ENCODE data around the gene ADCY4. TPM values are rescaled to one million over a fixed set of nuclear protein-coding genes. Genes with fewer than 3 reads are reported as not detected.

The ADCY4 gene
- total and polyA plus RNA-seq, 2 of the 13 experiments (the other 11 are each of a cell fraction or from before 2014, with no cell fraction given) = 0.03 TPM; not detected in 1

DNA sequence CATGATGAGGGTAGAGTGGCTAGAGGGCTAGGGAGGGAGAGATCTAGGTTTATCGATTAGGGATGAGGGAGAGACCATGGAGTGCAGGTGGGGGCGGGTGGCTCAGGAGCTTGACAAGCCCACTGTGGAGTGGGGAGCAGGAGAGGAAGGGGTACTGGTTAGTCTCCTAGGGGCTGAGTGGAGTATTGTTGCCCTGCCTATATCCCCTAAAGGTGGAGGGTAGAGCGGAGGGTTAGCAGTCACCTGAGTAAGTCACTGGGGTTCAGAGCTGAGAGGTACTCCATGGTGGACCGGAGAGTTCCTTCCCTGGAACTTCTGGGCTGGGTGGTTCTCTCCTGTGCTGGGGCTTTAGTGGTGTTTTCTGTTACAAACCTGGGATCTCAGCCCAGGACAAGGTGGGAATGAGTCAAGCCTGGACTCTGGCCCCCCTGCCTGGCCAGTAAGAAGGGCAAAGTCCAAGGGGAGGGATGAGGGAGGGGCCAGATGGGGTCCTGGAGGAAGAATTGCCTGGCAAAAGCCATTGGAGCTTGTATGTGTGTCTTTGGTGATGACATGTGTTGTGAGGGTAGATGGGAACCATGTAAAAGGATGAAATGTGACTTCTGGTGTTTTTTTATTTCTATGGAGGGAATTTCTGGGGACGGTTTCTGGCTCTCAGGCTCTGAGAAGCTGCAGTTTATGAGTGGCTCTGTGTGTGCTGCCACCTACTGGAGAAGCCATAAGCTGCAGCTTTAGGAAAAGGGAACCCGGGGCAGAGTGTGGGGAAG lies 27.1 kb downstream of the ADCY4 start, which contains the start of gene CIDEB (continued):
- TF ChIP-seq, protein P1, sequence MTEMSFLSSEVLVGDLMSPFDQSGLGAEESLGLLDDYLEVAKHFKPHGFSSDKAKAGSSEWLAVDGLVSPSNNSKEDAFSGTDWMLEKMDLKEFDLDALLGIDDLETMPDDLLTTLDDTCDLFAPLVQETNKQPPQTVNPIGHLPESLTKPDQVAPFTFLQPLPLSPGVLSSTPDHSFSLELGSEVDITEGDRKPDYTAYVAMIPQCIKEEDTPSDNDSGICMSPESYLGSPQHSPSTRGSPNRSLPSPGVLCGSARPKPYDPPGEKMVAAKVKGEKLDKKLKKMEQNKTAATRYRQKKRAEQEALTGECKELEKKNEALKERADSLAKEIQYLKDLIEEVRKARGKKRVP (CRISPR knock-in tag; IDR thresholded peaks at IDR 0.05) = no peak
- TF ChIP-seq ZNF891 (CRISPR knock-in tag; IDR thresholded peaks at IDR 0.05) (peak; percentile 65; the same call in 1 of the 2 replicates), DNMT1 (CRISPR knock-in tag; IDR thresholded peaks at IDR 0.05) (no peak), ZBTB1 (CRISPR knock-in tag; IDR thresholded peaks at IDR 0.05; ENCODE audit: borderline replicate concordance) (no peak), KDM5B (CRISPR knock-in tag; IDR thresholded peaks at IDR 0.05; ENCODE audit: borderline replicate concordance) (peak; percentile 72), ZNF556 (CRISPR knock-in tag; IDR thresholded peaks at IDR 0.05; ENCODE audit: borderline replicate concordance) (peak; percentile 90), ARID2 (CRISPR knock-in tag; IDR thresholded peaks at IDR 0.05; ENCODE audit: borderline replicate concordance) (0 out of 2 replicates have a peak, but pooled peaks have one; percentile 44), PRPF4 (IDR thresholded peaks at IDR 0.05; ENCODE audit: low read depth, low read length, poor library complexity, severe bottlenecking) (peak; percentile 51), SPEN (CRISPR knock-in tag; IDR thresholded peaks at IDR 0.05; ENCODE audit: low read depth) (peak; percentile 78), ZFP62 (CRISPR knock-in tag; IDR thresholded peaks at IDR 0.05) (no peak), LCORL (IDR thresholded peaks at IDR 0.05) (no peak), LCORL (CRISPR knock-in tag; IDR thresholded peaks at IDR 0.05) (no peak), SP1 (IDR thresholded peaks at IDR 0.05) (no peak), SP1 (CRISPR knock-in tag; IDR thresholded peaks at IDR 0.05) (peak; percentile 85), ZKSCAN1 (IDR thresholded peaks at IDR 0.05; ENCODE audit: low read length) (no peak), ZNF644 (CRISPR knock-in tag; IDR thresholded peaks at IDR 0.05; ENCODE audit: low read depth) (peak; percentile 96), ELF3 (CRISPR knock-in tag; IDR thresholded peaks at IDR 0.05) (peak; percentile 97), KLF13 (CRISPR knock-in tag; IDR thresholded peaks at IDR 0.05) (peak; percentile 68; the same call in 1 of the 2 replicates), ZNF777 (CRISPR knock-in tag; IDR thresholded peaks at IDR 0.05) (0 out of 2 replicates have a peak, but pooled peaks have one; percentile 16), ZNF883 (CRISPR knock-in tag; IDR thresholded peaks at IDR 0.05; ENCODE audit: not compliant biosample characterization) (no peak), ZNF564 (CRISPR knock-in tag; IDR thresholded peaks at IDR 0.05) (no peak), ZNF589 (CRISPR knock-in tag; conservative IDR thresholded peaks at IDR 0.05) (no peak), EEA1 (CRISPR knock-in tag; IDR thresholded peaks at IDR 0.05; ENCODE audit: borderline replicate concordance) (peak; percentile 18; the same call in 1 of the 2 replicates)
- TF ChIP-seq, protein P2, sequence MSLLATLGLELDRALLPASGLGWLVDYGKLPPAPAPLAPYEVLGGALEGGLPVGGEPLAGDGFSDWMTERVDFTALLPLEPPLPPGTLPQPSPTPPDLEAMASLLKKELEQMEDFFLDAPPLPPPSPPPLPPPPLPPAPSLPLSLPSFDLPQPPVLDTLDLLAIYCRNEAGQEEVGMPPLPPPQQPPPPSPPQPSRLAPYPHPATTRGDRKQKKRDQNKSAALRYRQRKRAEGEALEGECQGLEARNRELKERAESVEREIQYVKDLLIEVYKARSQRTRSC (CRISPR knock-in tag; IDR thresholded peaks at IDR 0.05; ENCODE audit: low read depth) = peak; percentile 63
- TF ChIP-seq, protein P3, sequence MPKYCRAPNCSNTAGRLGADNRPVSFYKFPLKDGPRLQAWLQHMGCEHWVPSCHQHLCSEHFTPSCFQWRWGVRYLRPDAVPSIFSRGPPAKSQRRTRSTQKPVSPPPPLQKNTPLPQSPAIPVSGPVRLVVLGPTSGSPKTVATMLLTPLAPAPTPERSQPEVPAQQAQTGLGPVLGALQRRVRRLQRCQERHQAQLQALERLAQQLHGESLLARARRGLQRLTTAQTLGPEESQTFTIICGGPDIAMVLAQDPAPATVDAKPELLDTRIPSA (CRISPR knock-in tag; IDR thresholded peaks at IDR 0.05; ENCODE audit: borderline replicate concordance) = no peak
- TF ChIP-seq, protein P4, sequence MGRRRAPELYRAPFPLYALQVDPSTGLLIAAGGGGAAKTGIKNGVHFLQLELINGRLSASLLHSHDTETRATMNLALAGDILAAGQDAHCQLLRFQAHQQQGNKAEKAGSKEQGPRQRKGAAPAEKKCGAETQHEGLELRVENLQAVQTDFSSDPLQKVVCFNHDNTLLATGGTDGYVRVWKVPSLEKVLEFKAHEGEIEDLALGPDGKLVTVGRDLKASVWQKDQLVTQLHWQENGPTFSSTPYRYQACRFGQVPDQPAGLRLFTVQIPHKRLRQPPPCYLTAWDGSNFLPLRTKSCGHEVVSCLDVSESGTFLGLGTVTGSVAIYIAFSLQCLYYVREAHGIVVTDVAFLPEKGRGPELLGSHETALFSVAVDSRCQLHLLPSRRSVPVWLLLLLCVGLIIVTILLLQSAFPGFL (CRISPR knock-in tag; IDR thresholded peaks at IDR 0.05) = no peak
- TF ChIP-seq, protein P5, sequence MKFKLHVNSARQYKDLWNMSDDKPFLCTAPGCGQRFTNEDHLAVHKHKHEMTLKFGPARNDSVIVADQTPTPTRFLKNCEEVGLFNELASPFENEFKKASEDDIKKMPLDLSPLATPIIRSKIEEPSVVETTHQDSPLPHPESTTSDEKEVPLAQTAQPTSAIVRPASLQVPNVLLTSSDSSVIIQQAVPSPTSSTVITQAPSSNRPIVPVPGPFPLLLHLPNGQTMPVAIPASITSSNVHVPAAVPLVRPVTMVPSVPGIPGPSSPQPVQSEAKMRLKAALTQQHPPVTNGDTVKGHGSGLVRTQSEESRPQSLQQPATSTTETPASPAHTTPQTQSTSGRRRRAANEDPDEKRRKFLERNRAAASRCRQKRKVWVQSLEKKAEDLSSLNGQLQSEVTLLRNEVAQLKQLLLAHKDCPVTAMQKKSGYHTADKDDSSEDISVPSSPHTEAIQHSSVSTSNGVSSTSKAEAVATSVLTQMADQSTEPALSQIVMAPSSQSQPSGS (CRISPR knock-in tag; IDR thresholded peaks at IDR 0.05) = peak; percentile 80

Measured in HepG2 (cell line).